SK-N-SH treated with all-trans-retinoic acid at 6 μM for 48 hours (cell line): ENCODE data around the gene SLC44A2.

ENCODE experiments used
- GLIS3 ChIP-seq: fragments of 250-450 bp; sonication (Bioruptor Pico); IDR thresholded peaks from 2 replicates; pipeline ENCODE4 v1.5.0; 2020; ENCODE audit warnings: mild to moderate bottlenecking, moderate library complexity
- RARB ChIP-seq: fragments of 250-450 bp; sonication (Bioruptor Pico); IDR thresholded peaks from 2 replicates; pipeline ENCODE4 v1.8.0; 2021; ENCODE audit warnings: mild to moderate bottlenecking, moderate library complexity
- ZC3H10 ChIP-seq: fragments of 250-450 bp; sonication (Bioruptor Pico); IDR thresholded peaks from 2 replicates; pipeline ENCODE4 v1.5.1; 2021; ENCODE audit warnings: mild to moderate bottlenecking, moderate library complexity
- ZNF8 ChIP-seq: fragments of 450-650 bp; formaldehyde crosslinking; IDR thresholded peaks from 2 replicates; pipeline ENCODE4 v1.5.0; 2020; ENCODE audit warnings: mild to moderate bottlenecking, moderate library complexity
- TF ChIP-seq, protein P1 (sequence below): fragments of 250-450 bp; sonication (Bioruptor Pico); IDR thresholded peaks from 2 replicates; pipeline ENCODE4 v1.8.0; 2020; ENCODE audit warnings: mild to moderate bottlenecking, moderate library complexity, borderline replicate concordance
- TF ChIP-seq, protein P2 (sequence below): fragments of 250-450 bp; sonication (Bioruptor Pico); IDR thresholded peaks from 2 replicates; pipeline ENCODE4 v1.5.1; 2021; ENCODE audit warnings: mild to moderate bottlenecking, moderate library complexity
- TF ChIP-seq, protein P3 (sequence below): fragments of 250-450 bp; sonication (Bioruptor Pico); IDR thresholded peaks from 2 replicates; pipeline ENCODE4 v1.8.0; 2021; ENCODE audit warnings: low read depth, mild to moderate bottlenecking, moderate library complexity, borderline replicate concordance

DNA sequence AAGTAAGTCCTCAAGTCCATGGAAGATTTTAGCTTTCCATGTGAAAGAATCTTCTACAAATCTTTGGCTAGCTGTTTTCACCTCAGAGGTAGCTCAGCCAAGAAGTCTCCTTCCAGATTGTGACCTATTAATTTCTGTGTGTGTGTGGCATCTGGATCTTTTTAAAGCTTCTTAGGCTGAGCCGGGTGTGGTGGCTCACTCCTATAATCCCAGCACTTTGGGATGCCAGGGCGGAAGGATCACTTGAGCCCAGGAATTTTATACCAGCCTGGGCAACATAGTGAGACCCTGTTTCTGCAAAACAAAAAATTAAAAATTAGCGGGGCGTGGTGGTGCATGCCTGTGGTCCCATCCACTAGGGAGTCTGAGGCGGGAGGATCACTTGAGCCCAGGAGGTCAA lies 13.4 kb upstream of the SLC44A2 start:
- TF ChIP-seq ZC3H10, result no peak
- TF ChIP-seq, protein P1, sequence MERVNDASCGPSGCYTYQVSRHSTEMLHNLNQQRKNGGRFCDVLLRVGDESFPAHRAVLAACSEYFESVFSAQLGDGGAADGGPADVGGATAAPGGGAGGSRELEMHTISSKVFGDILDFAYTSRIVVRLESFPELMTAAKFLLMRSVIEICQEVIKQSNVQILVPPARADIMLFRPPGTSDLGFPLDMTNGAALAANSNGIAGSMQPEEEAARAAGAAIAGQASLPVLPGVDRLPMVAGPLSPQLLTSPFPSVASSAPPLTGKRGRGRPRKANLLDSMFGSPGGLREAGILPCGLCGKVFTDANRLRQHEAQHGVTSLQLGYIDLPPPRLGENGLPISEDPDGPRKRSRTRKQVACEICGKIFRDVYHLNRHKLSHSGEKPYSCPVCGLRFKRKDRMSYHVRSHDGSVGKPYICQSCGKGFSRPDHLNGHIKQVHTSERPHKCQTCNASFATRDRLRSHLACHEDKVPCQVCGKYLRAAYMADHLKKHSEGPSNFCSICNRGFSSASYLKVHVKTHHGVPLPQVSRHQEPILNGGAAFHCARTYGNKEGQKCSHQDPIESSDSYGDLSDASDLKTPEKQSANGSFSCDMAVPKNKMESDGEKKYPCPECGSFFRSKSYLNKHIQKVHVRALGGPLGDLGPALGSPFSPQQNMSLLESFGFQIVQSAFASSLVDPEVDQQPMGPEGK (CRISPR knock-in tag), result no peak
- TF ChIP-seq GLIS3 (CRISPR knock-in tag), result no peak
- no peak for TF ChIP-seq RARB
- TF ChIP-seq, protein P2, sequence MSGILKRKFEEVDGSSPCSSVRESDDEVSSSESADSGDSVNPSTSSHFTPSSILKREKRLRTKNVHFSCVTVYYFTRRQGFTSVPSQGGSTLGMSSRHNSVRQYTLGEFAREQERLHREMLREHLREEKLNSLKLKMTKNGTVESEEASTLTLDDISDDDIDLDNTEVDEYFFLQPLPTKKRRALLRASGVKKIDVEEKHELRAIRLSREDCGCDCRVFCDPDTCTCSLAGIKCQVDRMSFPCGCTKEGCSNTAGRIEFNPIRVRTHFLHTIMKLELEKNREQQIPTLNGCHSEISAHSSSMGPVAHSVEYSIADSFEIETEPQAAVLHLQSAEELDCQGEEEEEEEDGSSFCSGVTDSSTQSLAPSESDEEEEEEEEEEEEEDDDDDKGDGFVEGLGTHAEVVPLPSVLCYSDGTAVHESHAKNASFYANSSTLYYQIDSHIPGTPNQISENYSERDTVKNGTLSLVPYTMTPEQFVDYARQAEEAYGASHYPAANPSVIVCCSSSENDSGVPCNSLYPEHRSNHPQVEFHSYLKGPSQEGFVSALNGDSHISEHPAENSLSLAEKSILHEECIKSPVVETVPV, result no peak
- no peak for TF ChIP-seq ZNF8 (CRISPR knock-in tag)
- TF ChIP-seq, protein P3, sequence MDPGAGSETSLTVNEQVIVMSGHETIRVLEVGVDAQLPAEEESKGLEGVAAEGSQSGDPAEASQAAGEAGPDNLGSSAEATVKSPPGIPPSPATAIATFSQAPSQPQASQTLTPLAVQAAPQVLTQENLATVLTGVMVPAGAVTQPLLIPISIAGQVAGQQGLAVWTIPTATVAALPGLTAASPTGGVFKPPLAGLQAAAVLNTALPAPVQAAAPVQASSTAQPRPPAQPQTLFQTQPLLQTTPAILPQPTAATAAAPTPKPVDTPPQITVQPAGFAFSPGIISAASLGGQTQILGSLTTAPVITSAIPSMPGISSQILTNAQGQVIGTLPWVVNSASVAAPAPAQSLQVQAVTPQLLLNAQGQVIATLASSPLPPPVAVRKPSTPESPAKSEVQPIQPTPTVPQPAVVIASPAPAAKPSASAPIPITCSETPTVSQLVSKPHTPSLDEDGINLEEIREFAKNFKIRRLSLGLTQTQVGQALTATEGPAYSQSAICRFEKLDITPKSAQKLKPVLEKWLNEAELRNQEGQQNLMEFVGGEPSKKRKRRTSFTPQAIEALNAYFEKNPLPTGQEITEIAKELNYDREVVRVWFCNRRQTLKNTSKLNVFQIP (CRISPR knock-in tag), result no peak
